ENCODE results near the gene DDX3Y.

The DDX3Y gene

GRCh38 chrY:12904618-12905516, at the start of gene DDX3Y:
Gene DDX3Y, plus strand, starts transcription at chrY:12904868. Its CDS starts 69 bp downstream, at chrY:12904937.
- DNase-seq: no peak

- no peak for DNase-seq
These were observed 48.8 kb upstream of the DDX3Y start for GRCh38 chrY:12855791-12856275.

GRCh38 chrY:12867960-12868359, 36.7 kb upstream of the DDX3Y start:
- DNase-seq: no peak

GRCh38 chrY:12896973-12897372, 7.7 kb upstream of the DDX3Y start:
- no peak for DNase-seq

GRCh38 chrY:12898604-12899003, 6.1 kb upstream of the DDX3Y start:
- DNase-seq: no peak

GRCh38 chrY:12905517-12905872, 827 bp downstream of the DDX3Y start:
- DNase-seq: no peak

- no peak for DNase-seq
These were observed 1.2 kb downstream of the DDX3Y start for GRCh38 chrY:12905895-12906294.

GRCh38 chrY:12913541-12913940, 8.9 kb downstream of the DDX3Y start:
- DNase-seq: no peak

- DNase-seq: no peak
These were observed 23.4 kb downstream of the DDX3Y start for GRCh38 chrY:12928043-12928442.

GRCh38 chrY:12941725-12942687, 37.3 kb downstream of the DDX3Y start:
- DNase-seq: no peak
